ENCODE data around the gene YPEL2. TPM values are rescaled to one million over a fixed set of nuclear protein-coding genes. Genes with fewer than 3 reads are reported as not detected.

The YPEL2 gene
- total RNA-seq, 1 donor from 2014 or later, result 16.7 TPM

DNA sequence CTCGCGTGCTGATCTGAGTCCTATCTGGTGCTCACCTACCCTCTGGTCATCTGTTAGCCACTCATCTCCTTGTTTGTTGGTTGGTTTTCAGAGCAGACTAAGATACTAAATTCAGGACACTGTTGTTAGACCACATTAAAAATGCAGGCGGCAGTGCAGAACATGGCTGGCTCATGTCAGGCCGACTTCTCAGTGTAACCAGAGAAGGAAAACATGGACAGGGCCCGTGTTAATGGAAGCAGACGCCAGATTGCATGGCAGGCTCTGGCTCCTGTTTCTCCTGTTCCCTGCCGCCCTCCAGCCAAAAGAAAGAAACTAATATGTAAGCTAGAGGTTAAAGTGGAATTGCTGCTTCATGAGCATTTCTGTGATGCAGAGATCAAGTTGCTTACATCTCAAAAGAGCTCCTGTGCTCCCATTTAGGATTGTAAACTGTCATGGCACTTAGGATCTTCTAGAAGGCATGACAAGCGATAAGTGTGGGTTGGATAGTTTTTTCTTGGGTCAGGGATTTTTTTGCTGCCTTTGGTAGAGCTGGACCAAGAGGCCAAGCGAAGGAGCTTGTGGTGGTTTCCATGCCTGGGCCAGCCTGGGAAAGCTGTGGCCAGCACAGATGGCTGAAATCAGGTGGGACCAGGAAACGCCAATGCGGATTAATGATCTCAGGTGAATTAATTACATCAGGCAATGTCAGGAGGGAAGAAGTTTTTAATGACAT is 56.1 kb downstream of the YPEL2 start:
- peaks cover 14% of the 10 kb centered on the region for H3K4me1 ChIP-seq
- intact Hi-C loops (cut with DNase I), result no loop called here
- no peak overlapping the region for H3K4me3 ChIP-seq
- DNase-seq (ENCODE audit: extremely low spot score in 2 of 2), result no peak
- H3K9me3 ChIP-seq, result no peaks in the 10 kb centered on the region
- peak overlapping the region; percentile 37 for H3K27ac ChIP-seq
- H3K27me3 ChIP-seq, result no peaks in the 10 kb centered on the region
- TF ChIP-seq POLR2A (IDR thresholded peaks at IDR 0.05) (no peak), POLR2AphosphoS5 (IDR thresholded peaks at IDR 0.05; ENCODE audit: insufficient read depth in 1 of 2, low read depth in 1 of 2) (no peak)
- TF ChIP-seq, protein P1, sequence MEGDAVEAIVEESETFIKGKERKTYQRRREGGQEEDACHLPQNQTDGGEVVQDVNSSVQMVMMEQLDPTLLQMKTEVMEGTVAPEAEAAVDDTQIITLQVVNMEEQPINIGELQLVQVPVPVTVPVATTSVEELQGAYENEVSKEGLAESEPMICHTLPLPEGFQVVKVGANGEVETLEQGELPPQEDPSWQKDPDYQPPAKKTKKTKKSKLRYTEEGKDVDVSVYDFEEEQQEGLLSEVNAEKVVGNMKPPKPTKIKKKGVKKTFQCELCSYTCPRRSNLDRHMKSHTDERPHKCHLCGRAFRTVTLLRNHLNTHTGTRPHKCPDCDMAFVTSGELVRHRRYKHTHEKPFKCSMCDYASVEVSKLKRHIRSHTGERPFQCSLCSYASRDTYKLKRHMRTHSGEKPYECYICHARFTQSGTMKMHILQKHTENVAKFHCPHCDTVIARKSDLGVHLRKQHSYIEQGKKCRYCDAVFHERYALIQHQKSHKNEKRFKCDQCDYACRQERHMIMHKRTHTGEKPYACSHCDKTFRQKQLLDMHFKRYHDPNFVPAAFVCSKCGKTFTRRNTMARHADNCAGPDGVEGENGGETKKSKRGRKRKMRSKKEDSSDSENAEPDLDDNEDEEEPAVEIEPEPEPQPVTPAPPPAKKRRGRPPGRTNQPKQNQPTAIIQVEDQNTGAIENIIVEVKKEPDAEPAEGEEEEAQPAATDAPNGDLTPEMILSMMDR (IDR thresholded peaks at IDR 0.05), result no peak
- H3K36me3 ChIP-seq, result peaks cover 0 to 13% of the 10 kb centered on the region in 2 donors

DNA sequence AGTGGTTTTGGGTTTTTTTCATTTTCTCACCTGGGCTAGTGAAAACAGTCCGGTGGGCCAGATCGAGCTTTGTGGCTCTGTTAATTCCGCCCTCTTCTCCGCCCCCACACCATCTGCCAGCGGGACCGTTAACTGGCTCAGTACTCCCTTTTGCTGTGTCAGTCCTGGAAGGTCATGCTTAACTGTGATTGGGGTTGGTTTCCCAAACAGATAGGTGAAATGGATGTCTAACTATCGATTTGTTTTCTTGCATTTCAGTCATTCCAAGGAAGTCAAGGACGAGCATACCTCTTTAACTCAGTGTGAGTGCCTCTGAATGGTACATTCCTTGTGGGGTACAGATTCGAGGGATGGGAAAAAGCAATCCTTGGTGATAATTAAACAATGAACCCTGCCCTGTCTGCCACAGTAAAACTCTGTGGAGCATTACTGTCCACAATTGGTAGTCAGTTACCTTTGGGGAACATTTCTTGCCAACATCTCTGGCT is 56.7 kb downstream of the YPEL2 start:
- no peak for TF ChIP-seq POLR2AphosphoS5 (IDR thresholded peaks at IDR 0.05; ENCODE audit: insufficient read depth in 1 of 2, low read depth in 1 of 2)
- TF ChIP-seq, protein P1 (IDR thresholded peaks at IDR 0.05), result no peak
- TF ChIP-seq POLR2A (IDR thresholded peaks at IDR 0.05), result no peak
- H3K4me3 ChIP-seq, result no peak overlapping the region
- peaks cover 14% of the 10 kb centered on the region for H3K4me1 ChIP-seq
- no peaks in the 10 kb centered on the region for H3K9me3 ChIP-seq
- no peak for DNase-seq (ENCODE audit: extremely low spot score in 2 of 2)
- intact Hi-C loops (cut with DNase I), result no loop called here
- no peak overlapping the region for H3K27ac ChIP-seq
- H3K36me3 ChIP-seq, result peaks cover 0 to 13% of the 10 kb centered on the region in 2 donors
- no peaks in the 10 kb centered on the region for H3K27me3 ChIP-seq

DNA sequence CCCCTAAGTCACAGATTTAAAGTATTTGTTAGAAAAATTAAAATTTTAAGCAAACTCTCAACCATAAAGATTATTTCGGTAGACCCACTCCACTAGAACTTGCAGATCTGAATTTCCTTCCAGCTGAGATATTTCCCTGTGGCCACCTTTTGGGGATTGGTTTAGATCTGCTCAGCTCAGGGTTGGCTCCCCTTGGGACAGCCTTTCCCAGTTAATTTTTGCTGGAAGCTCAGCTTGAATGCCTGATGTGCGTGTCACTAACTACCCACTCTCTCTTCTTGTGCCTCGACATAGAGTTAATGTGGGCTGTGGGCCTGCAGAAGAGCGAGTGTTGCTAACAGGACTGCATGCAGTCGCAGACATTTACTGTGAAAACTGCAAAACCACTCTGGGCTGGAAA is 57.6 kb downstream of the YPEL2 start:
- peaks cover 14% of the 10 kb centered on the region for H3K4me1 ChIP-seq
- H3K27me3 ChIP-seq, result no peaks in the 10 kb centered on the region
- no peak overlapping the region for H3K4me3 ChIP-seq
- no peak for TF ChIP-seq POLR2AphosphoS5 (IDR thresholded peaks at IDR 0.05; ENCODE audit: insufficient read depth in 1 of 2, low read depth in 1 of 2)
- TF ChIP-seq, protein P1 (IDR thresholded peaks at IDR 0.05), result no peak
- no peak for TF ChIP-seq POLR2A (IDR thresholded peaks at IDR 0.05)
- intact Hi-C loops (cut with DNase I), result no loop called here
- peaks cover 0 to 13% of the 10 kb centered on the region in 2 donors for H3K36me3 ChIP-seq
- H3K27ac ChIP-seq, result no peak overlapping the region
- DNase-seq (ENCODE audit: extremely low spot score in 2 of 2), result no peak
- no peaks in the 10 kb centered on the region for H3K9me3 ChIP-seq

DNA sequence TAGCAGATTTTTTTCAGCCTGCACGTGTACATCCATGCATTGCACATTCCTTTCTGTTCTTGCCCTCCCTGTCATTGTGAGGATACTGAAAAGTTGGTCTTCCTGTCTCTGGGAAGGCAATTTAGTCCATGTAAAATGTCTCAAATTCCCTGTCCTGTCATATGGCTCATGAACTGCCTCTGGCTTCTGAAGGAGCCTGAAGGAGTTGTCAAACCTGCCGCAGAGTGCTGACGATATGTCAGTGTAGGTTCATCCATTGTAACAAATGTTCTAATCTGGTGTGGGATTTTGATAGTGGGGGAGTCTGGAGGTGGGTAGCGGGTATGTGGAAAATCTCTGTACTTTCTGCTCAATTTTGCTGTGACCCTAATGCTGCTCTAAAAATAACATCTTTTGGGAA is 59.6 kb downstream of the YPEL2 start:
- intact Hi-C loops (cut with DNase I), result no loop called here
- H3K27me3 ChIP-seq, result no peaks in the 10 kb centered on the region
- H3K9me3 ChIP-seq, result no peaks in the 10 kb centered on the region
- peaks cover 0 to 13% of the 10 kb centered on the region in 2 donors for H3K36me3 ChIP-seq
- peaks cover 14% of the 10 kb centered on the region for H3K4me1 ChIP-seq
- no peak overlapping the region for H3K4me3 ChIP-seq
- DNase-seq (ENCODE audit: extremely low spot score in 2 of 2), result no peak
- TF ChIP-seq POLR2A (IDR thresholded peaks at IDR 0.05) (no peak), POLR2AphosphoS5 (IDR thresholded peaks at IDR 0.05; ENCODE audit: insufficient read depth in 1 of 2, low read depth in 1 of 2) (no peak)
- TF ChIP-seq, protein P1 (IDR thresholded peaks at IDR 0.05), result no peak
- no peak overlapping the region for H3K27ac ChIP-seq
